RWPE2 (cell line): Measurements from ENCODE around the gene ROPN1B.
"Not testable (repeated sequence)": the region's sequence is repeated elsewhere in the genome, so short reads cannot be mapped to it uniquely, and the experiment has no call there.

Experiments
- ATAC-seq: fragments of 200-7000 bp; cut with Tn5 transposase; 3 replicates; pipeline ENCODE4 v1.9.1; 2021; ENCODE audit warnings: low read depth
- DNase-seq: peaks from one replicate; pipeline ENCODE4 v3.0.0-alpha.2; 2020; ENCODE audit warnings: low spot score
- H3K27ac ChIP-seq: fragments of 450-650 bp; 2 replicates; pipeline ENCODE4 v1.5.1; 2017; ENCODE audit warnings: mild to moderate bottlenecking; ENCODE audit not compliant: poor library complexity, severe bottlenecking
- H3K27me3 ChIP-seq: fragments of 250-450 bp; sonication (Bioruptor Pico); 2 replicates; pipeline ENCODE4 v1.5.1; 2021; ENCODE audit warnings: mild to moderate bottlenecking, moderate library complexity; ENCODE audit not compliant: insufficient read depth, poor library complexity, severe bottlenecking
- H3K36me3 ChIP-seq: fragments of 250-450 bp; sonication (Bioruptor Pico); 2 replicates; pipeline ENCODE4 v1.5.1; 2020; ENCODE audit warnings: low read depth, mild to moderate bottlenecking, moderate library complexity
- H3K4me1 ChIP-seq: fragments of 250-450 bp; sonication (Bioruptor Pico); 2 replicates; pipeline ENCODE4 v1.5.1; 2021; ENCODE audit warnings: mild to moderate bottlenecking, moderate library complexity; ENCODE audit not compliant: insufficient read depth, poor library complexity, severe bottlenecking
- H3K4me3 ChIP-seq: fragments of 250-450 bp; sonication (Bioruptor Pico); 2 replicates; pipeline ENCODE4 v1.5.1; 2021; ENCODE audit warnings: mild to moderate bottlenecking, moderate library complexity; ENCODE audit not compliant: severe bottlenecking
- H3K9me3 ChIP-seq: fragments of 250-450 bp; sonication (Bioruptor Pico); 2 replicates; pipeline ENCODE4 v1.5.1; 2021; ENCODE audit warnings: mild to moderate bottlenecking, moderate library complexity; ENCODE audit not compliant: severe bottlenecking
- CTCF ChIP-seq: fragments of 450-650 bp; IDR thresholded peaks from one replicate; pipeline ENCODE4 v1.5.1; 2017; ENCODE audit warnings: mild to moderate bottlenecking, moderate library complexity; ENCODE audit not compliant: poor library complexity, severe bottlenecking

ROPN1B gene

DNA sequence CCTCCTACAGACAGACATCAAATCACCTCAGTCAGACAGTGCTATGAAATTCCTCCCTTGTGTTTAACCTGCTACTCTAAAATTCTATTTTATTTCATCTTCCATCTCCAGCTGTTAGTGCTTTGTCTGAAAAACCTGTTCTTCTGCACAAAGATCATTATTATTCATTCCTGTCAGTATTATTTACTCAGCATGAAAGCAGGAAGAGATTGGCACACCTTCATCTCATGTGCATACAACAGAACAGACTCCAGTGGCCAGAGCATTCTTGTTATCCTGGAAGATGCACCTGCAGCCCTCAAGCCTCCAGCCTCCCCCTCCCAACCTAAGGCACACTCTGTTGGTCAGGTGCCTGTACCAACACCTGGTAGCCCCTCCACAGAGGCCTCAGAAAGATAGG, 1.8 kb upstream of the ROPN1B start:
- Histone ChIP-seq H3K9me3 (no peaks in the 10 kb centered on the region), H3K4me1 (no peaks in the 10 kb centered on the region), H3K36me3 (no peaks in the 10 kb centered on the region), H3K4me3 (no peak overlapping the region), H3K27ac (no peak overlapping the region), H3K27me3 (peaks cover 14% of the 10 kb centered on the region)
- no peak for DNase-seq
- peak; percentile 26; the same call in 1 of the 3 replicates for ATAC-seq
- TF ChIP-seq CTCF, result no peak

DNA sequence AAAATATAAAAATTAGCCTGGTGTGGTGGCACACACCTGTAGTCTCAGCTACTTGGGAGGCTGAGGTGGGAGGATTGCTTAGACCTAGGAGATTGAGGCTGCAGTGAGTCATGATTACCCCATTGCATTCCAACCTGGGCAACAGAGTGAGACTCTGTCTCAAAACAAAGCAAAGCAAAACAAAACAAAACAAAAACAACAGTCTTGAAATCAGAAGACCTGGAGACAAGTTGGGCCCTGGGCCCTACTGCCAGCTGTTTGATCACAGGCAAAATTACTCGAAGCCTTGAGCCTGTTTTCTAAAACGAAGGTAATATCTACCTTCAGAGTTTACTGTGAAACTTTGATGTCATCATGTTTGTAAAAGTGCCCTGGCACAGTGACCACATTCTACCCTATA, 857 bp upstream of the ROPN1B start:
- not testable (repeated sequence) for ATAC-seq, H3K36me3 ChIP-seq, H3K27ac ChIP-seq, H3K4me1 ChIP-seq, H3K9me3 ChIP-seq, H3K4me3 ChIP-seq, DNase-seq
- H3K27me3 ChIP-seq, result peaks cover 15% of the 10 kb centered on the region

- TF ChIP-seq CTCF, result peak; percentile 83
- not testable (repeated sequence) for H3K27ac ChIP-seq, H3K9me3 ChIP-seq, DNase-seq, H3K36me3 ChIP-seq, H3K4me1 ChIP-seq, H3K4me3 ChIP-seq
- peak; percentile 81 for ATAC-seq
- H3K27me3 ChIP-seq, result peaks cover 15% of the 10 kb centered on the region
Measured at GRCh38 chr3:125971997-125972944, 3.3 kb downstream of the ROPN1B start.

- H3K4me3 ChIP-seq, H3K27ac ChIP-seq, H3K36me3 ChIP-seq, H3K9me3 ChIP-seq, DNase-seq, H3K4me1 ChIP-seq: not testable (repeated sequence)
- peak; percentile 15; the same call in 1 of the 3 replicates for ATAC-seq
- H3K27me3 ChIP-seq, result peaks cover 11% of the 10 kb centered on the region
Measured at GRCh38 chr3:125975245-125976002, 6.4 kb downstream of the ROPN1B start.

DNA sequence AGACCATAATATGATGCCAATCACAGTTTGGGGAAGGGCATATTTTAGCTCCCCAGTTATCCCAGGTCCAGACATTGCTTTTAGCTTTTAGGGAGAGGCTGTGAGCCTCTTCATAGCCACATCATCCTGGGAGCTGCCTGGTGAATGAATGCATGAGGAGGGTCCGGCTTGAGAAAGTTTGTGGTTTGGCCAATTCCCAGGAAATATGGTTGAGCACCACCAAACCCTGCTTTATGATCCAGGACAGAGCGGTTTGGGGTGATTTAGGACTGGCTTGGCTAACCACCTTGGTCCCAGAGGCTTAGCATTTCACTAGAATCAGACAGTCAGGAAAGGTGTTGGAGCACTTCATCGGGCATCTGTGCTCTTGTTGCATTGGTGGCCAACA, 7.0 kb downstream of the ROPN1B start:
- not testable (repeated sequence) for H3K27ac ChIP-seq, H3K9me3 ChIP-seq, H3K36me3 ChIP-seq, ATAC-seq, H3K4me1 ChIP-seq, DNase-seq, H3K4me3 ChIP-seq
- H3K27me3 ChIP-seq, result peaks cover 11% of the 10 kb centered on the region

DNA sequence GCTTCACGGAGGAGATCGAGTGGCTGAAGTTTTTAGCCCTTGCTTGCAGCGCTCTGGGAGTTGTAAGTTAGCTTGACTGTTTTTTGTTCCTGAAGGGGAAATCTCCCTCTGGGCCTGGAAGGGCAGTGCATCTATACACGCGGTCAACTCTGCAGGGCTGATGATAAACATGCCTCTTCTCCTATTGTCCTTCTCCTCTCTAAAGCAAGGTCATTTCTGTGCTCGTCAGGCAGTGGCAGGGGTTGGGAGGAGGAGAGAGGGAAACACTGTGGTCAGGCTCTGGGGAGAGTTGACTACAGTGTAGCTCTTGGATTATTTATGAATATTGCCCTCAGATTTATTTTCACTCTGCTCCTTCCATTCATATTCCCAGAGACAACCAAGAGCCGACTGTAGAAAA, 8.1 kb downstream of the ROPN1B start:
- H3K27me3 ChIP-seq, H3K4me1 ChIP-seq, ATAC-seq, DNase-seq, H3K36me3 ChIP-seq, H3K9me3 ChIP-seq, H3K4me3 ChIP-seq, H3K27ac ChIP-seq: not testable (repeated sequence)

- H3K36me3 ChIP-seq, H3K9me3 ChIP-seq, H3K27me3 ChIP-seq, H3K27ac ChIP-seq, H3K4me1 ChIP-seq, H3K4me3 ChIP-seq, DNase-seq: not testable (repeated sequence)
- peak; percentile 53; the same call in 2 of the 3 replicates for ATAC-seq
Measured at GRCh38 chr3:125984951-125985350, 16.0 kb downstream of the ROPN1B start.
